ENCODE data around the gene GIMAP8. TPM values are rescaled to one million over a fixed set of nuclear protein-coding genes. Genes with fewer than 3 reads are reported as not detected.

The GIMAP8 gene
- total and polyA plus RNA-seq, 7 donors: 4.4 to 11.9 (median 6.3) TPM

- ATAC-seq (no peak), DNase-seq (no peak)
- H3K36me3 ChIP-seq (ENCODE audit: insufficient read depth in 1 of 2, low read depth in 1 of 2): no peaks in the 10 kb centered on the region
- H3K27me3 ChIP-seq (ENCODE audit: insufficient read depth in 3 of 3, low read length in 2 of 3): no peaks in the 10 kb centered on the region
- WGBS, 3 donors: 75 to 79% (median 76%) methylated on average over 1 of the region's 1 CpG
- no peaks in the 10 kb centered on the region for H3K4me1 ChIP-seq
- intact Hi-C loops (cut with DNase I): no loop called here
- no peak overlapping the region for H3K4me3 ChIP-seq
- TF ChIP-seq, protein P1, sequence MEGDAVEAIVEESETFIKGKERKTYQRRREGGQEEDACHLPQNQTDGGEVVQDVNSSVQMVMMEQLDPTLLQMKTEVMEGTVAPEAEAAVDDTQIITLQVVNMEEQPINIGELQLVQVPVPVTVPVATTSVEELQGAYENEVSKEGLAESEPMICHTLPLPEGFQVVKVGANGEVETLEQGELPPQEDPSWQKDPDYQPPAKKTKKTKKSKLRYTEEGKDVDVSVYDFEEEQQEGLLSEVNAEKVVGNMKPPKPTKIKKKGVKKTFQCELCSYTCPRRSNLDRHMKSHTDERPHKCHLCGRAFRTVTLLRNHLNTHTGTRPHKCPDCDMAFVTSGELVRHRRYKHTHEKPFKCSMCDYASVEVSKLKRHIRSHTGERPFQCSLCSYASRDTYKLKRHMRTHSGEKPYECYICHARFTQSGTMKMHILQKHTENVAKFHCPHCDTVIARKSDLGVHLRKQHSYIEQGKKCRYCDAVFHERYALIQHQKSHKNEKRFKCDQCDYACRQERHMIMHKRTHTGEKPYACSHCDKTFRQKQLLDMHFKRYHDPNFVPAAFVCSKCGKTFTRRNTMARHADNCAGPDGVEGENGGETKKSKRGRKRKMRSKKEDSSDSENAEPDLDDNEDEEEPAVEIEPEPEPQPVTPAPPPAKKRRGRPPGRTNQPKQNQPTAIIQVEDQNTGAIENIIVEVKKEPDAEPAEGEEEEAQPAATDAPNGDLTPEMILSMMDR (IDR thresholded peaks at IDR 0.05): no peak
- no peak overlapping the region for H3K27ac ChIP-seq
- peaks cover 10% of the 10 kb centered on the region for H3K9me3 ChIP-seq
These were observed 8.3 kb downstream of the GIMAP8 start for GRCh38 chr7:150458756-150459155.

DNA sequence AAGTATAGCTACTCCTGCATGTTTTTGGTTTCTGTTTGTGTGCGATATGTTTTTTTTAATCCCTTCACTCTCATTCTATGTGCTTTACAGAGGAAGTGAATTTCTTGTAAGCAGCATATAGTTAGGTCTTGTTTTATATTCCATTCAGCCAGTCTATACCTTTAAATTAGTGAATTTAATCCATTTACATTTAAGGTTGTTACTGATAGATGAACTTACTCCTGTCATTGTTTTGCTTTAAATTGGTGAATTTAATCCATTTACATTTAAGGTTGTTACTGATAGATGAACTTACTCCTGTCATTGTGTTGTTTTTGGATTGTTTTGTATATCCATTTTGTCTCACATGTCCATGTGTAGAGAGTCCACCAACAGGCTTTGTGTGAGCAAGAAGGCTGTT is 11.1 kb downstream of the GIMAP8 start:
- H3K4me1 ChIP-seq: no peaks in the 10 kb centered on the region
- no peak for DNase-seq
- no peaks in the 10 kb centered on the region for H3K36me3 ChIP-seq (ENCODE audit: insufficient read depth in 1 of 2, low read depth in 1 of 2)
- ATAC-seq: no peak
- no peak overlapping the region for H3K4me3 ChIP-seq
- intact Hi-C loops (cut with DNase I): no loop called here
- no peak overlapping the region for H3K27ac ChIP-seq
- WGBS, 3 donors: 91 to 98% (median 93%) methylated on average over 1 of the region's 1 CpG
- TF ChIP-seq, protein P1 (IDR thresholded peaks at IDR 0.05): no peak
- H3K9me3 ChIP-seq: peaks cover 8% of the 10 kb centered on the region
- no peaks in the 10 kb centered on the region for H3K27me3 ChIP-seq (ENCODE audit: insufficient read depth in 3 of 3, low read length in 2 of 3)

GRCh38 chr7:150462413-150462812 is 12.0 kb downstream of the GIMAP8 start:
- intact Hi-C loops (cut with DNase I): no loop called here
- no peak for DNase-seq
- H3K27me3 ChIP-seq (ENCODE audit: insufficient read depth in 3 of 3, low read length in 2 of 3): no peaks in the 10 kb centered on the region
- H3K9me3 ChIP-seq: peaks cover 7% of the 10 kb centered on the region
- no peak overlapping the region for H3K27ac ChIP-seq
- H3K4me3 ChIP-seq: no peak overlapping the region
- H3K4me1 ChIP-seq: no peaks in the 10 kb centered on the region
- H3K36me3 ChIP-seq (ENCODE audit: insufficient read depth in 1 of 2, low read depth in 1 of 2): no peaks in the 10 kb centered on the region
- TF ChIP-seq, protein P1 (IDR thresholded peaks at IDR 0.05): no peak
- ATAC-seq: no peak

GRCh38 chr7:150463461-150463860 is 13.0 kb downstream of the GIMAP8 start:
- no peak overlapping the region for H3K27ac ChIP-seq
- 64 to 94% (median 80%) methylated on average over 1 of the region's 1 CpG for WGBS, 3 donors
- TF ChIP-seq, protein P1 (IDR thresholded peaks at IDR 0.05): no peak
- DNase-seq (no peak), ATAC-seq (no peak)
- no peaks in the 10 kb centered on the region for H3K4me1 ChIP-seq
- H3K4me3 ChIP-seq: no peak overlapping the region
- H3K27me3 ChIP-seq (ENCODE audit: insufficient read depth in 3 of 3, low read length in 2 of 3): no peaks in the 10 kb centered on the region
- intact Hi-C loops (cut with DNase I): no loop called here
- H3K9me3 ChIP-seq: peaks cover 7% of the 10 kb centered on the region
- H3K36me3 ChIP-seq (ENCODE audit: insufficient read depth in 1 of 2, low read depth in 1 of 2): no peaks in the 10 kb centered on the region

DNA sequence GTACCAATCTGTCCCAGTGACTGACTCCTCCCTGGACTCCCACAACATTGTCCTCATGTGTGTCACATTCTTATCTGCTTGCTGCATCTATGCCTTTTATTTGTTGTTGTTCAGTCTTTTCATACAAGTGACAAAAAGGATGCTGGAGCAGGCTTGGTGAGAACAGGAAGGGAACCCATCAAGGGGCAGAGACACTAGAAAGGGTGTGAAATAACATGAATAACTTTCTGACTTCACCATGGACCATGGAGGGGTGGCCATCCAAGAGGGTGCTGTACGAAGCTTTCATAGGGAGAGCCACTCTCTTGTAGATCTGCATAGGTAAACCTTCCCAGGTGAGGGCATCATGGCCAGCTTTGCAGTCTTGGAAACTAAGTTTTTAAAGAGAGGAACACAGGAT is 14.5 kb downstream of the GIMAP8 start:
- no peak overlapping the region for H3K4me3 ChIP-seq
- no peaks in the 10 kb centered on the region for H3K27me3 ChIP-seq (ENCODE audit: insufficient read depth in 3 of 3, low read length in 2 of 3)
- H3K27ac ChIP-seq: no peak overlapping the region
- H3K4me1 ChIP-seq: no peaks in the 10 kb centered on the region
- ATAC-seq (no peak), DNase-seq (no peak)
- 72 to 81% (median 80%) methylated on average over 1 of the region's 1 CpG for WGBS, 3 donors
- H3K9me3 ChIP-seq: peaks cover 7% of the 10 kb centered on the region
- TF ChIP-seq, protein P1 (IDR thresholded peaks at IDR 0.05): no peak
- intact Hi-C loops (cut with DNase I): no loop called here
- H3K36me3 ChIP-seq (ENCODE audit: insufficient read depth in 1 of 2, low read depth in 1 of 2): no peaks in the 10 kb centered on the region
